ENCODE results near the gene PTMS.

The PTMS gene

DNA sequence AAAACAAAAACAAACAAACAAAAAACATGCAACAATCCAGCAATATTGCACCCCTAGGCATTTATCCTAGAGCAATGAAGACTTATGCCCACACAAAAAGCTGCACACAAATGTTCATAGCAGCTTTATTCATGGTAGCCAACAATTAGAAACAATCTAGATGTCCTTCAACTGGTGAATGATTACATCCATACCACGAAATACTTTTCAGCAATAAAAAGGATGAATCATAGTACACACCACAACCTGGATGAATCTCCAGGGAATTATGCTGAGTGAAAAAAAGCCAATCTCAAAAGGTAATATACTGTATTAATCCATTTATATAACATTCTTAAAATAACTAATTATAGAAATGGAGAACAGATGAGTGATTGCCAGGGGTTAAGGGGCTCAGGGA is 41.0 kb downstream of the PTMS start:
- no peak for TF ChIP-seq ZNF274 (IDR thresholded peaks at IDR 0.05; ENCODE audit: low read depth, low read length)
- no peak overlapping the region for H3K4me3 ChIP-seq (ENCODE audit: low read length)

DNA sequence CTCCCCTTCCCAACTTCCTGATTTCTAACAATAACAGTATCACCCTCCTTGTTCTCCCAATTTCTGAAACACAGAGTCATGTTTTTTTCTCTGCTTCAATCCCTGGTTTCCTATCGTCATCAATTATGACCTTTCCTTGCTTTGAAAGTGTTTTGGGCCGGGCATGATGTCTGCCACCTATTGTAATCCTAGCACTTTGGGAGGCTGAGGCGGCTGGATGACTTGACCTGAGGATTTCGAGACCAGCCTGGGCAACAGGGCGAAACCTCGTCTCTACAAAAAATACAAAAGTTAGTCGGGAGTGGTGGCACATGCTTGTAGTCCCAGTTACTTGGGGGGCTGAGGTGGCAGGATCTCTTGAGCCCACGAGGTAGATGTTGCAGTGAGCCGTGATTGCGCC is 42.9 kb downstream of the PTMS start:
- no peak for TF ChIP-seq ZNF274 (IDR thresholded peaks at IDR 0.05; ENCODE audit: low read depth, low read length)
- H3K4me3 ChIP-seq (ENCODE audit: low read length), result no peak overlapping the region

DNA sequence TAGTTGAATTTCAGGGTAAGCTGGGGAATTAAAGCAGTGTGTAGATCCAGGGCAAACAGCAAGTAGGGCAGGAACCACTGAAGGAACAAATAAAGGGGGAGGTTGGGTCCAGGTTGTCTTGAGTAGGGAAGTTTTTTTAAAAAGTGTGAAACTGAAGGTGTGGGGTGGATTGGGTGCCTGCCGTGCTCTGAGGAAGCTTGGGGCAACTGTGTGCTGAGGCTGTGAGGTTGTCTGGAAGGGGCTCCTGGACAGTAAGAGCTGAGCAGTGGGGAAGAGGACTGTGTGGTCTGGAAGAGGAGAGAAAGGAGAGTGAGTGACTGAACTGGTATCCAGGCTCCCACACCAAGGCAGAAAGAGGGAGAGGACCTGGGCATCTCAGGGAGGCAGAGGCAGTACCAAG is 44.6 kb downstream of the PTMS start:
- TF ChIP-seq ZNF274 (IDR thresholded peaks at IDR 0.05; ENCODE audit: low read depth, low read length), result no peak
- no peak overlapping the region for H3K4me3 ChIP-seq (ENCODE audit: low read length)

DNA sequence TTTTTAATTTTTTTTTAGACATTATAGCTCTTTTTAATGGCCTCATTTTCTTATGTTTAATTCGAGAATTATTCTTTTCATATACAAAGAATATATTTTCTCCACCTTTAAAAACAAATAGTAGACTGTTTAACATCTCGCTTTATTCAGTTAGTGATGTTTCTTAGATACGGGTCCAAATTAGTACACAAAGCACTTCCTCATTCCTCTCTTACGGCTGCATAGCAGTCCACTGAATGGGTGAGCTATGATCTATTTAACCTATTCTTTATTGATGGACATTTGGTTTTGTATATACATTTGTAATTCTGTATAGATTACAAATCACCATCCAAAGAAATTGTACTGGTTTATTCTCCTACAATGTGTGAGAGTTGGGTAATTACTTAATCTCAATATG is 47.2 kb downstream of the PTMS start:
- no peak overlapping the region for H3K4me3 ChIP-seq (ENCODE audit: low read length)
- no peak for TF ChIP-seq ZNF274 (IDR thresholded peaks at IDR 0.05; ENCODE audit: low read depth, low read length)

DNA sequence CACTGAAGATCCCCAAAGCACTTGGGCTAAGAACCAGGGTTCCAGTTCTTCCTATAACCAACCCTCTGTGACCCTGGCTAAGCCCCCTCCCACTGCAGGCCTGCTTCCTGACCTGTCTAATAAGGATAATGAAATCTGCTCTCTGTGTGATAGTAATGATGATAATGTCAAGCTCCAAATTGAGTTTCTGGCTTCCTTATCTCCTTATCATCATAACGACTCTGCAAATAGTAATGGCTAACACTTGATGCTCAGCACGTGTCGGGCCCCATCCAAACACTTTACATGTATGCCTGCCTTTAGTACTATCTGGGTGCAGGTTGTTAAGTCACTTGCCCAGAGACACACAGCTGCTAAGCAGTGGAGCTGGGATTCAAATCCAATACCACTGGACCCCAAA is 50.4 kb downstream of the PTMS start:
- TF ChIP-seq ZNF274 (IDR thresholded peaks at IDR 0.05; ENCODE audit: low read depth, low read length), result no peak
- H3K4me3 ChIP-seq (ENCODE audit: low read length), result no peak overlapping the region

DNA sequence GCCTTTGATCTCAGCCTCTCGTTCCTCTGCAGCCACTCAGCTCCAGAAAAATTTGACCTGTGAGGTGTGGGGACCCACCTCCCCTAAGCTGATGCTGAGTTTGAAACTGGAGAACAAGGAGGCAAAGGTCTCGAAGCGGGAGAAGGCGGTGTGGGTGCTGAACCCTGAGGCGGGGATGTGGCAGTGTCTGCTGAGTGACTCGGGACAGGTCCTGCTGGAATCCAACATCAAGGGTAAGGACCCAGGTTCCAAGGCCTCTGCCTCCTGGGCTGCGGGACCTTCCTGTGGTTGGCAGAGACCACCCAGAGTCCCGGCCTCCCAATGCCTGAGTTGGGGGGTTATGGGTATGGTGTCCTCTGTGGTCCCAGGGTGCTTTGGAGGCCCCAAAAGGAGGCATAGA is 50.9 kb downstream of the PTMS start:
- no peak for TF ChIP-seq ZNF274 (IDR thresholded peaks at IDR 0.05; ENCODE audit: low read depth, low read length)
- H3K4me3 ChIP-seq (ENCODE audit: low read length), result no peak overlapping the region

DNA sequence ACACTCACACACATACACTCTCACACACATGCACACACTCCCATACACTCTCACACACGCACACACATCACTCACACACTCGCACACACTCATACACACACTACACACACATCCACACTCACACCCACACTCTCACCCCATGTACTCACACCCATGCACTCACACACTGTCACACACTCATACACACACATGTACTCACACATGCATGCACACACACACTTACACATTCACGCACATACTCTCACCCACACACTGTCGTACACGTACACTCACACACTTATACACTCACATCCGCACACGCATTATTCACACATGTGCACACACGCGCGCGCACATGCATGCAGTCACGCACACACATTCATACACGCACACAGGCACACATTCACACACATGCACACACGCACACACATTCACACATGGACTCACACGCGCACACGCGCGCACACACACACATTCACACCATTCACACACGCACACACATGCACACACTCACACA is 51.5 kb downstream of the PTMS start:
- TF ChIP-seq ZNF274 (IDR thresholded peaks at IDR 0.05; ENCODE audit: low read depth, low read length), result no peak
- H3K4me3 ChIP-seq (ENCODE audit: low read length), result no peak overlapping the region

DNA sequence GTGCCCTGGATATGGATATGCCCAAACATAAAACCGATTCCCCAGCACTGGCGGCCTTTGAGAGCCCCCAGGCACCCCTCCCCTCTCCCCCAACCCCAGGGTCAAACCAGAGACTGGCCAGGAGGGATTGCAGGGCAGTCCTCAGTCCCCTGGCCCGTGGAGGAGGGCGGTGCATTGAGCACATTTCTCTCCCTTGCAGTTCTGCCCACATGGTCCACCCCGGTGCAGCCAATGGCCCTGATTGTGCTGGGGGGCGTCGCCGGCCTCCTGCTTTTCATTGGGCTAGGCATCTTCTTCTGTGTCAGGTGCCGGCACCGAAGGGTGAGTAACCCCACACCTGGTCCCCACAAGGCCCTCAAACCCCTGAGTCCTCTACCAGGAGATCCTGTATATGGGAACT is 52.1 kb downstream of the PTMS start:
- no peak overlapping the region for H3K4me3 ChIP-seq (ENCODE audit: low read length)

DNA sequence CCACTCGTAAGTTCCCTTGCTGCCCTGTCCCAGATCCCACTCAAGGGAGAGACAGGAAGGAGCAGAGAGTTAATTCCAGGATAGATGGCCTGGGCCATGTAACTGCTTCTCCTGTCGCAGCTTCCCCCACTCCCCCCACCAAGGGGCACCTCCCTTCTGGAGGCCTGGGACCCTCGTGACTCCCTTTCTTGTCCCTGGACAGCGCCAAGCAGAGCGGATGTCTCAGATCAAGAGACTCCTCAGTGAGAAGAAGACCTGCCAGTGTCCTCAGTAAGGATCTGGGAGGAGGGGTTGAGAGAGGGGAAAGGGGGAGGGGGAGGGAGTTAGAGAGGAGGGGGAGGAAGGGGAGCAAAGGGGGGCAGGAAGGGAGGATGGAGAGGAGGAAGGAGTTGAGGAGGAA is 52.5 kb downstream of the PTMS start:
- no peak overlapping the region for H3K4me3 ChIP-seq (ENCODE audit: low read length)
- no peak for TF ChIP-seq ZNF274 (IDR thresholded peaks at IDR 0.05; ENCODE audit: low read depth, low read length)

More for the DNA sequence above, 52.1 kb downstream of the PTMS start:
- no peak for TF ChIP-seq ZNF274 (IDR thresholded peaks at IDR 0.05; ENCODE audit: low read depth, low read length)

DNA sequence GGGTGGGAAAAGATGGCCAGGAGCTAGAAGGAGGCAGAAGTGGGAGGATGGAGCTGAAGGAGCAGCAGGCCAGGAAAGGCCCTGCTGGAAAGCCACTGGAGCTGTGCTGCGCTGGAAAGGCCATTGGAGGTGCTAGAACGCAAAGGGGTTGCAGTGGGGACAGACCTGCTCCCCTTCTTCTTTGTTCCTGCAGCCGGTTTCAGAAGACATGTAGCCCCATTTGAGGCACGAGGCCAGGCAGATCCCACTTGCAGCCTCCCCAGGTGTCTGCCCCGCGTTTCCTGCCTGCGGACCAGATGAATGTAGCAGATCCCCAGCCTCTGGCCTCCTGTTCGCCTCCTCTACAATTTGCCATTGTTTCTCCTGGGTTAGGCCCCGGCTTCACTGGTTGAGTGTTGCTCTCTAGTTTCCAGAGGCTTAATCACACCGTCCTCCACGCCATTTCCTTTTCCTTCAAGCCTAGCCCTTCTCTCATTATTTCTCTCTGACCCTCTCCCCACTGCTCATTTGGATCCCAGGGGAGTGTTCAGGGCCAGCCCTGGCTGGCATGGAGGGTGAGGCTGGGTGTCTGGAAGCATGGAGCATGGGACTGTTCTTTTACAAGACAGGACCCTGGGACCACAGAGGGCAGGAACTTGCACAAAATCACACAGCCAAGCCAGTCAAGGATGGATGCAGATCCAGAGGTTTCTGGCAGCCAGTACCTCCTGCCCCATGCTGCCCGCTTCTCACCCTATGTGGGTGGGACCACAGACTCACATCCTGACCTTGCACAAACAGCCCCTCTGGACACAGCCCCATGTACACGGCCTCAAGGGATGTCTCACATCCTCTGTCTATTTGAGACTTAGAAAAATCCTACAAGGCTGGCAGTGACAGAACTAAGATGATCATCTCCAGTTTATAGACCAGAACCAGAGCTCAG is 53.2 kb downstream of the PTMS start:
- no peak overlapping the region for H3K4me3 ChIP-seq (ENCODE audit: low read length)

DNA sequence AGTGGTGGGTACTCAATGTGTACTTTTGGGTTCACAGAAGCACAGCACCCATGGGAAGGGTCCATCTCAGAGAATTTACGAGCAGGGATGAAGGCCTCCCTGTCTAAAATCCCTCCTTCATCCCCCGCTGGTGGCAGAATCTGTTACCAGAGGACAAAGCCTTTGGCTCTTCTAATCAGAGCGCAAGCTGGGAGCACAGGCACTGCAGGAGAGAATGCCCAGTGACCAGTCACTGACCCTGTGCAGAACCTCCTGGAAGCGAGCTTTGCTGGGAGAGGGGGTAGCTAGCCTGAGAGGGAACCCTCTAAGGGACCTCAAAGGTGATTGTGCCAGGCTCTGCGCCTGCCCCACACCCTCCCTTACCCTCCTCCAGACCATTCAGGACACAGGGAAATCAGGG is 54.0 kb downstream of the PTMS start:
- no peak for TF ChIP-seq ZNF274 (IDR thresholded peaks at IDR 0.05; ENCODE audit: low read depth, low read length)
- H3K4me3 ChIP-seq (ENCODE audit: low read length), result no peak overlapping the region

More for the DNA sequence above, 53.2 kb downstream of the PTMS start:
- TF ChIP-seq ZNF274 (IDR thresholded peaks at IDR 0.05; ENCODE audit: low read depth, low read length), result no peak
